ENCODE data around the gene EPB41.
"Not testable (repeated sequence)": the region's sequence is repeated elsewhere in the genome, so short reads cannot be mapped to it uniquely, and the experiment has no call there.

Gene EPB41

GRCh38 chr1:28935293-28935692 is 20.9 kb downstream of the EPB41 start:
- Histone ChIP-seq H4K20me1 (ENCODE audit: insufficient read depth) (peaks cover 6% of the 10 kb centered on the region), H2AFZ (ENCODE audit: low read depth) (no peak overlapping the region), H3K36me3 (ENCODE audit: insufficient read depth) (no peaks in the 10 kb centered on the region), H3K27ac (no peak overlapping the region), H3K79me2 (ENCODE audit: insufficient read depth, low read depth) (peaks cover 68% of the 10 kb centered on the region; the same call in 1 of the 2 replicates), H3K9ac (no peak overlapping the region), H3K4me1 (ENCODE audit: low read depth, poor library complexity, severe bottlenecking) (peaks cover 9% of the 10 kb centered on the region), H3K4me2 (no peak overlapping the region), H3K27me3 (ENCODE audit: insufficient read depth, low read depth) (no peaks in the 10 kb centered on the region), H3K4me3 (IDR thresholded peaks at IDR 0.05; ENCODE audit: insufficient read depth, low read depth, low read length) (no peak overlapping the region)
- TF ChIP-seq CTCF (conservative IDR thresholded peaks at IDR 0.05; ENCODE audit: low read depth, low read length), result no peak

- Histone ChIP-seq H3K27ac (no peak overlapping the region), H3K27me3 (ENCODE audit: insufficient read depth, low read depth) (no peaks in the 10 kb centered on the region), H3K36me3 (ENCODE audit: insufficient read depth) (no peaks in the 10 kb centered on the region), H3K79me2 (ENCODE audit: insufficient read depth, low read depth) (peaks cover 66% of the 10 kb centered on the region; the same call in 1 of the 2 replicates), H3K4me3 (IDR thresholded peaks at IDR 0.05; ENCODE audit: insufficient read depth, low read depth, low read length) (no peak overlapping the region), H3K4me1 (ENCODE audit: low read depth, poor library complexity, severe bottlenecking) (peaks cover 9% of the 10 kb centered on the region), H2AFZ (ENCODE audit: low read depth) (no peak overlapping the region), H4K20me1 (ENCODE audit: insufficient read depth) (peaks cover 7% of the 10 kb centered on the region), H3K9ac (no peak overlapping the region), H3K4me2 (no peak overlapping the region)
- no peak for TF ChIP-seq CTCF (conservative IDR thresholded peaks at IDR 0.05; ENCODE audit: low read depth, low read length)
These were observed 21.7 kb downstream of the EPB41 start for GRCh38 chr1:28936094-28936493.

GRCh38 chr1:28936528-28936927 is 22.2 kb downstream of the EPB41 start:
- Histone ChIP-seq H3K27ac (no peak overlapping the region), H3K36me3 (ENCODE audit: insufficient read depth) (no peaks in the 10 kb centered on the region), H3K4me1 (ENCODE audit: low read depth, poor library complexity, severe bottlenecking) (peaks cover 9% of the 10 kb centered on the region), H3K27me3 (ENCODE audit: insufficient read depth, low read depth) (no peaks in the 10 kb centered on the region), H2AFZ (ENCODE audit: low read depth) (no peak overlapping the region), H3K4me2 (no peak overlapping the region), H3K9ac (no peak overlapping the region), H3K4me3 (IDR thresholded peaks at IDR 0.05; ENCODE audit: insufficient read depth, low read depth, low read length) (no peak overlapping the region), H3K79me2 (ENCODE audit: insufficient read depth, low read depth) (peaks cover 65% of the 10 kb centered on the region; the same call in 1 of the 2 replicates), H4K20me1 (ENCODE audit: insufficient read depth) (peaks cover 7% of the 10 kb centered on the region)
- no peak for TF ChIP-seq CTCF (conservative IDR thresholded peaks at IDR 0.05; ENCODE audit: low read depth, low read length)

- H3K27me3 ChIP-seq (ENCODE audit: insufficient read depth, low read depth); H4K20me1 ChIP-seq (ENCODE audit: insufficient read depth); H3K27ac ChIP-seq; H2AFZ ChIP-seq (ENCODE audit: low read depth); H3K4me2 ChIP-seq; H3K36me3 ChIP-seq (ENCODE audit: insufficient read depth); H3K4me1 ChIP-seq (ENCODE audit: low read depth, poor library complexity, severe bottlenecking); H3K4me3 ChIP-seq (IDR thresholded peaks at IDR 0.05; ENCODE audit: insufficient read depth, low read depth, low read length); H3K9ac ChIP-seq: not testable (repeated sequence)
- H3K79me2 ChIP-seq (ENCODE audit: insufficient read depth, low read depth), result peaks cover 15% of the 10 kb centered on the region; the same call in 1 of the 2 replicates
These were observed 29.2 kb downstream of the EPB41 start for GRCh38 chr1:28943581-28943980.

GRCh38 chr1:28950006-28950405 is 35.6 kb downstream of the EPB41 start:
- Histone ChIP-seq H4K20me1 (ENCODE audit: insufficient read depth) (no peaks in the 10 kb centered on the region), H3K4me3 (IDR thresholded peaks at IDR 0.05; ENCODE audit: insufficient read depth, low read depth, low read length) (no peak overlapping the region), H2AFZ (ENCODE audit: low read depth) (no peak overlapping the region), H3K27ac (no peak overlapping the region; the same call in 1 of the 2 replicates), H3K79me2 (ENCODE audit: insufficient read depth, low read depth) (peaks cover 6% of the 10 kb centered on the region; the same call in 1 of the 2 replicates), H3K4me1 (ENCODE audit: low read depth, poor library complexity, severe bottlenecking) (peaks cover 9% of the 10 kb centered on the region), H3K9ac (no peak overlapping the region), H3K4me2 (no peak overlapping the region), H3K36me3 (ENCODE audit: insufficient read depth) (no peaks in the 10 kb centered on the region), H3K27me3 (ENCODE audit: insufficient read depth, low read depth) (no peaks in the 10 kb centered on the region)
- no peak for TF ChIP-seq CTCF (conservative IDR thresholded peaks at IDR 0.05; ENCODE audit: low read depth, low read length)

Data from KMS-11 (cell line).